A673 (cell line): ENCODE results near the gene CYSLTR2.

Source experiments
- EZH2 ChIP-seq: fragments of 200-600 bp; sonication (generic); IDR thresholded peaks from 2 replicates; pipeline ENCODE4 v1.6.1; 2017; ENCODE audit warnings: borderline replicate concordance, low read depth, mild to moderate bottlenecking, mixed read lengths, antibody characterized with exemption, low read length; ENCODE audit not compliant: poor library complexity, severe bottlenecking
- TF ChIP-seq, protein P1 (sequence below): fragments of 300-800, 200-600 bp; sonication (generic); conservative IDR thresholded peaks from 2 replicates; pipeline ENCODE4 v1.5.1; 2017; ENCODE audit warnings: low read depth, mild to moderate bottlenecking, antibody characterized with exemption, low read length, moderate library complexity, mixed read lengths

- TF ChIP-seq, protein P1, sequence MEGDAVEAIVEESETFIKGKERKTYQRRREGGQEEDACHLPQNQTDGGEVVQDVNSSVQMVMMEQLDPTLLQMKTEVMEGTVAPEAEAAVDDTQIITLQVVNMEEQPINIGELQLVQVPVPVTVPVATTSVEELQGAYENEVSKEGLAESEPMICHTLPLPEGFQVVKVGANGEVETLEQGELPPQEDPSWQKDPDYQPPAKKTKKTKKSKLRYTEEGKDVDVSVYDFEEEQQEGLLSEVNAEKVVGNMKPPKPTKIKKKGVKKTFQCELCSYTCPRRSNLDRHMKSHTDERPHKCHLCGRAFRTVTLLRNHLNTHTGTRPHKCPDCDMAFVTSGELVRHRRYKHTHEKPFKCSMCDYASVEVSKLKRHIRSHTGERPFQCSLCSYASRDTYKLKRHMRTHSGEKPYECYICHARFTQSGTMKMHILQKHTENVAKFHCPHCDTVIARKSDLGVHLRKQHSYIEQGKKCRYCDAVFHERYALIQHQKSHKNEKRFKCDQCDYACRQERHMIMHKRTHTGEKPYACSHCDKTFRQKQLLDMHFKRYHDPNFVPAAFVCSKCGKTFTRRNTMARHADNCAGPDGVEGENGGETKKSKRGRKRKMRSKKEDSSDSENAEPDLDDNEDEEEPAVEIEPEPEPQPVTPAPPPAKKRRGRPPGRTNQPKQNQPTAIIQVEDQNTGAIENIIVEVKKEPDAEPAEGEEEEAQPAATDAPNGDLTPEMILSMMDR: no peak
- no peak for TF ChIP-seq EZH2
Observed at GRCh38 chr13:48624016-48624415, 29.7 kb upstream of the CYSLTR2 start.
